Renal cortical epithelial cell (primary cell): Measurements from ENCODE around the gene ST8SIA6. TPM values are rescaled to one million over a fixed set of nuclear protein-coding genes. Genes with fewer than 3 reads are reported as not detected.
"Not testable (repeated sequence)": the region's sequence is repeated elsewhere in the genome, so short reads cannot be mapped to it uniquely, and the experiment has no call there.

ENCODE experiments used
- DNase-seq: peaks from one replicate; pipeline ENCODE4 v3.0.0-alpha.2; 2011; ENCODE audit warnings: low read depth
- total RNA-seq: library from RNA; depleted of rRNA; stranded (reverse); fragments of >200 nt; gene quantifications from 2 replicates; pipeline ENCODE4 v1.2.3, GENCODE V29; 2014

Gene ST8SIA6
- total RNA-seq, 1 donor from 2014 or later: 0.20 TPM

DNA sequence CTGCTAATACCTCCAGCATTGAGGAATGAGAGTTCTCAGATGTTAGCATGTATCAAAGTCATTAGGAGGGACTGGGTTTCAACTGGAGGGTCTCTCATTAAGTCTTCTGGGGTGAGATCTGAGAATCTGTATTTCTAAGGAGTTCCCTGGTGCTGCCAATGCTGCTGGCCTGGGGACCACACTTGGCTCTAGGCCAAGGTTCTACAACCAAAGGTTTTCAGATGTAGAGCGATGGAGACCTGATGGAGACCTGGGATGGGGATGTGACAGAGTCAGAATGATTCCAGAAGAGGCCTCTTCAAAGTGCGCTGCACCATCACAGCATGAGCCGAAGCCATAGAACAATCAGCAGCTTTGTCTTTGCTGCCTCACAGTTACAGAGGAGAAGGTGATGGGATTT lies 27.2 kb downstream of the ST8SIA6 start:
- no peak for DNase-seq

- DNase-seq: peak; percentile 30
Observed at GRCh38 chr10:17426263-17426750, 28.1 kb downstream of the ST8SIA6 start.

DNA sequence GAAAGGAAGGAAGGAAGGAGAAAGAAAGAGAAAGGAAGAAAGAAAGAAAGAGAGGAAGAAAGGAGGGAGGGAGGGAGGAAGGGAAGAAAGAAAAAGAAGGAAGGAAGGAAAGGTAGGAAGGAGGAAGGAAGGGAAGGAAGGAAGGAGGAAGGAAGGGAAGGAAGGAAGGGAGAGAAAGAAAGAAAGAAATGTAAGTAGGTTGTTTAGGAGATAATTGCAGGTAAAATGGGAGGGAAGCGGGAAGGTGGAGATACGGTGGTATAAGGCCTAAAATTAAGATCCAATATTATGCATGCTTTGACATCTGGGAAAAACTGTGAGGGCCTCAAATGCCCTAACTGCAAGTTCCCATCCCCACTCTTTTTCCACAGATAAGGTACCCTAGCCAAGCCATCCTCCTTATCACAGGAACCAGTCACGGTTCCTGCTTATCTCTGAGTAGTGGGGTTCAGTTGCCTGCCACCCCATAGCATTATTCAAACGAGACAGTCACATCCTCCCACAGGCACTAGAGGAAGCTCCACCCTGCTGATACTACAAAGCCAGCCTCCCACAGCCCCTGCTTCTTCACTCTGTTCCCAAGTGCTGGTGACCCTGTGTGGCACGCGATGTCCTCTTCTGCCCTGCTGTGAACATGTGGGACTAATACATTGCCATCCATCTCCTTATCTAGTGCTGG lies 28.7 kb downstream of the ST8SIA6 start:
- DNase-seq: no peak

- no peak for DNase-seq
Observed at GRCh38 chr10:17423632-17424186, 30.7 kb downstream of the ST8SIA6 start.

- DNase-seq: no peak
Observed at GRCh38 chr10:17422931-17423330, 31.5 kb downstream of the ST8SIA6 start.

- DNase-seq: no peak
Observed at GRCh38 chr10:17418249-17418648, 36.1 kb downstream of the ST8SIA6 start.

GRCh38 chr10:17416442-17417211 lies 37.8 kb downstream of the ST8SIA6 start:
- DNase-seq: no peak

DNA sequence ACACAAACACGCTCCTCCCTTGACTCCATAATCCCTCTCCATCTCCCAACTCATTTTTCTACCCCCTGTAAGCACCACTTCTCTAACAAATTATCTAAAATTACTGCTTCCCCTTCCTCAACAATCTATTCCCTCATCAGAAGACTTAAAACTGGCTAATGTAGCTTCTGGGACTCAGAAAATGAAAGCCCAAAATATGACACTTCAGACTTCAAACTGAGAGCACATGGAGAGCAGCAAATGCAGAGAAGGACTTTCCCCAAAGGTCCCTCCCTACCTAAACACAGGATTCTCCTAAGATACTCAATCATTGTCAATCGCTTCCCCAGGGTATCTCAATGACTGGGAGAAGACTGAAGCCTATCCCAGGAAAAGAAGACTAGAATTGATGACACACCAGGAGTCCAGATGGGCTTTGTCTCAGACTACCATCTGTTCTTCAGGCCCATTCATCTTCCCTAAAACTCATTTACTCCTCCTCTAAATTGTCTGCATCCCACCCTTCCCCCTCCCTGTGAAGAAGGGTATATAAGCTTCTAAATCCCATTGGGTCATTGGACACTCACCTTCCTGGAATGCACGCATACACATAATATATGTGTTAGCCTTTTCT lies 39.2 kb downstream of the ST8SIA6 start:
- no peak for DNase-seq

- no peak for DNase-seq
Observed at GRCh38 chr10:17414484-17414883, 39.9 kb downstream of the ST8SIA6 start.

DNA sequence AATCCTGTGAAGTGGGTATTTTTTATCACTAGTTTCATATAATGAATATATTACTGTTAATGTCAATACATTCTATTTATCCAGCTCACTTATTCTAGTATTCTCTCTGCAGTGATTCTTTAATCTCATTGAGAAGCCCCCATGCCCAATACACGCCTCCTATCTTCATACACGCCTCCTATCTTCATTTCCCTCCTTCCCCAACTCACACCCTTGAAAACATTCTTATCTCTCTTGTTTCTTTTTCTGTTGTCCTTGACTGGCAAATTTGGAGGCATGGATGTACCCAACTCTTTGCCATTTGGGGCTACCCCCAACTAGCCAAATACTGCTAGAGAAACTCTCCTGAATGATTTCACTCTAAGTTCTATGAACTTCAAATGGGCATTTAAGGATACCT lies 40.5 kb downstream of the ST8SIA6 start:
- no peak for DNase-seq

GRCh38 chr10:17412323-17412722 lies 42.1 kb downstream of the ST8SIA6 start:
- DNase-seq: no peak

DNA sequence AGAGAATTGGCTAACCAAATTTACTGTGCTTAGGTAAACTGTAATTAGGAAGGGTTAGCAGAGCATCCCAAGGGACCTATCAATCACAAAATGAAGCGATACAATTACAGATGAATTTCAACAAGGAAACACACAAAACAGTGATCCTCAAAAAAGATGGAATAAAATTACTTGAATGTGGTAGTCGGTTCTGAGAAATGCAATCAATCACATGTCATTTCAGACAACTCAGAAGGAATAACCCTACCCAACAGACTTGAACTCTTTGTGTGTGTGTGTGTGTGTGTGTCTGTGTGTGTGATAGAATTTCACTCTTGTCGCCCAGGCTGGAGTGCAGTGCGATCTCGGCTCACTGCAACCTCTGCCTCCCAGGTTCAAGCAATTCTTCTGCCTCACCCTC lies 43.5 kb downstream of the ST8SIA6 start:
- no peak for DNase-seq

GRCh38 chr10:17409170-17409733 lies 45.1 kb downstream of the ST8SIA6 start:
- peak; percentile 22 for DNase-seq

- no peak for DNase-seq
Observed at GRCh38 chr10:17407047-17407446, 47.3 kb downstream of the ST8SIA6 start.

- no peak for DNase-seq
Observed at GRCh38 chr10:17406036-17406834, 48.2 kb downstream of the ST8SIA6 start.

DNA sequence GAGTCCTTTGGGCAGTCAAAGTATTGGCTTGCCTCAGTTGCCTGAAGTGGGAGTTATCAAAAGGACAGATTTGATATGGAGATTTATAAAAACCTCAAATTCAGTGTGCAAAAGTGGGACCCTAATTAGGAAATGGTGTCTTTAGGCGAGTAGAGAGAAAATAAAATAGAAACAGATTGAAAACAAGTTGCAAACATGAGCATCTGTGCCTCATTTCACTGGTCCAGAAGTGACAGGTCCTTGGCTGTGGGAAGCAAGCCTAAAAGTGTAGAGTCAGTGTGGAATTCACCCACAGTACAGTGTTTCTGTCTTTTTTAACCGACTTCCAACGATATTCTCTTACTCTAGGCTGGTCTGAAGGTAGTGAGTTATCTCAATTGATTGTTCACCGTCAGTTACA lies 51.2 kb downstream of the ST8SIA6 start:
- no peak for DNase-seq

DNA sequence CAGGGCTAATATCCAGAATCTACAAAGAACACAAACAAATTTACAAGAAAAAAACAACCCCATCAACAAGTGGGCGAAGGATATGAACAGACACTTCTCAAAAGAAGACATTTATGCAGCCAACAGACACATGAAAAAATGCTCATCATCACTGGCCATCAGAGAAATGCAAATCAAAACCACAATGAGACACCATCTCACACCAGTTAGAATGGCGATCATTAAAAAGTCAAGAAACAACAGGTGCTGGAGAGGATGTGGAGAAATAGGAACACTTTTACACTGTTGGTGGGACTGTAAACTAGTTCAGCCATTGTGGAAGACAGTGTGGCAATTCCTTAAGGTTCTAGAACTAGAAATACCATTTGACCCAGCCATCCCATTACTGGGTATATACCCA lies 52.4 kb downstream of the ST8SIA6 start:
- DNase-seq: not testable (repeated sequence)

DNA sequence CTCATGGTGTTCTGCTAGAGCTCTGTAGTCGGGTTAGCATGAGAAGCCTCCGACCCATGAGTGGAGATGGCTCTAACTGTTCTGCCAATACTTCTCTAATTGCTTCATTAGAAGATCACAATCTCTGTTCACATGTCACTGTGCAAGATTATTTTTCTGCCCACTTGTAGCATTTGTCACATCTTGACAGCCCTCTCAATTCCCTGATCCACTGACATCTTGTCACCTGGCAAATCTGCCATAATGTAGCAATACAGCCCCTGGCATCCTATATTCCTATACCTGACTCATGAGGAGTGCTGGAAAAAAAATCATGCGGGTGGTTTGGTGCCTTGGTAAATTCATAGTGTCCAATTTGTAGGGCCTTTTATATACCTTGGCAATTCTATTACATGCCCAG lies 58.4 kb downstream of the ST8SIA6 start:
- no peak for DNase-seq

DNA sequence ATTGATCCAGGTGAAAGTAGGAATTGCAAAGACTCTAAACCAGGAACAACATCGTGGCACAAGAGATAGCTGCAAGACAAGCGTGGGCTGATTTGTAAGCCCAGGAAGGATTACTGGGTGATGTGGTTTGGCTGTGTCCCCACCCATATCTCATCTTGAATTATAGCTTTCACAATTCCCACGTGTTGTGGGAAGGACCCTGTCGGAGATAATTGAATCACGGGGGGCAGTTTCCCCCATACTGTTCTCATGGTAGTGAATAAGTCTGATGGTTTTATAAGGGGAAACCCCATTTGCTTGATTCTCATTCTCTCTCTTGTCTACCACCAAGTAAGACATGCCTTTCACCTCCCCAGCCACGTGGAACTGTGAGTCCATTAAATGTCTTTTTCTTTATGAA lies 59.5 kb downstream of the ST8SIA6 start:
- no peak for DNase-seq

- peak; percentile 16 for DNase-seq
Observed at GRCh38 chr10:17387861-17388503, 66.4 kb downstream of the ST8SIA6 start.

DNA sequence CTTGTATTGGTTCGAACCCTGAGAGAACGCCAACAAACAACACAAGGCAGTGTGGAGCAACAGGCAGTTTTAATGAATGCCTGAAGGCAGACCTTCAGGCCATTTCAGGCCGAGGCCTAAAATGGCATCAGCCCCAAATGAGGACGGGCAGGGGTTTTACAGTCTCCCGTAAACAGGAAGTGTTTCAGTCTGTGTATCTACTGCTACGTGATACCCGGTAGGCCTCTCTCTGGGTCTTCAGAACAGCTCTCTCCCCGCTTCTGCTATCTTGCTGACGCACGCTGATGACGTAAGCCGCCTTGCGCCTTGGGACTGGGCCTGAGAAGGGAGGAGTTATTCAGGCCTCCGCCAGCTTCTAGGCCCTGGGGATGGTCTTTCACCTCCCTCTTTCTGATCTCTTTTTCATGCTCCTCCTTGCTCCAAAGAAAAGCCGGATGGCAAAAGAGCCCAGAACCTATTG lies 67.7 kb downstream of the ST8SIA6 start:
- no peak for DNase-seq
